Retina (tissue), 1 donor: ENCODE results near the gene SNAP25.
A peak's percentile ranks its signal among the peaks of the same experiment; 100 is the strongest.

Source experiments
- DNase-seq: peaks from one replicate; pipeline ENCODE4 v3.0.0-alpha.2; 2016

Gene SNAP25

GRCh38 chr20:10217721-10218410 is 764 bp upstream of the SNAP25 start:
- peak; percentile 87 for DNase-seq

GRCh38 chr20:10219452-10219791 is 792 bp downstream of the SNAP25 start:
- peak; percentile 89 for DNase-seq

GRCh38 chr20:10219993-10220750 is 1.5 kb downstream of the SNAP25 start:
- DNase-seq = no peak

- DNase-seq = no peak
Observed at GRCh38 chr20:10221021-10221420, 2.4 kb downstream of the SNAP25 start.

- no peak for DNase-seq
Observed at GRCh38 chr20:10225439-10226060, 6.9 kb downstream of the SNAP25 start.

GRCh38 chr20:10228330-10228729 is 9.7 kb downstream of the SNAP25 start:
- no peak for DNase-seq

GRCh38 chr20:10231290-10231689 is 12.7 kb downstream of the SNAP25 start:
- no peak for DNase-seq

- no peak for DNase-seq
Observed at GRCh38 chr20:10236540-10237533, 18.2 kb downstream of the SNAP25 start.

GRCh38 chr20:10239954-10240353 is 21.3 kb downstream of the SNAP25 start:
- no peak for DNase-seq

- no peak for DNase-seq
Observed at GRCh38 chr20:10240655-10241054, 22.0 kb downstream of the SNAP25 start.

- no peak for DNase-seq
Observed at GRCh38 chr20:10242166-10242565, 23.5 kb downstream of the SNAP25 start.

GRCh38 chr20:10247440-10247839 is 28.8 kb downstream of the SNAP25 start:
- no peak for DNase-seq

GRCh38 chr20:10249048-10249770 is 30.6 kb downstream of the SNAP25 start:
- no peak for DNase-seq

GRCh38 chr20:10249822-10250221 is 31.2 kb downstream of the SNAP25 start:
- DNase-seq = no peak

- DNase-seq = no peak
Observed at GRCh38 chr20:10250902-10251301, 32.3 kb downstream of the SNAP25 start.

- no peak for DNase-seq
Observed at GRCh38 chr20:10253780-10254179, 35.1 kb downstream of the SNAP25 start.

- no peak for DNase-seq
Observed at GRCh38 chr20:10255846-10256245, 37.2 kb downstream of the SNAP25 start.

GRCh38 chr20:10259166-10259565 is 40.5 kb downstream of the SNAP25 start:
- no peak for DNase-seq

GRCh38 chr20:10260316-10260715 is 41.7 kb downstream of the SNAP25 start:
- no peak for DNase-seq

- DNase-seq = no peak
Observed at GRCh38 chr20:10261702-10262101, 43.1 kb downstream of the SNAP25 start.

GRCh38 chr20:10263385-10264165 is 44.9 kb downstream of the SNAP25 start:
- DNase-seq = no peak
